Stimulated activated CD4-positive, alpha-beta T cell treated with anti-CD3 and anti-CD28 coated beads, Interleukin-12 subunit alpha, Interleukin-12 subunit beta, amount 100 ng/mL, for 4 hours (primary cell): ENCODE results near the gene MORF4L1.
"Not testable (repeated sequence)": the region's sequence is repeated elsewhere in the genome, so short reads cannot be mapped to it uniquely, and the experiment has no call there.

Source experiments
- DNase-seq: peaks from one replicate; pipeline ENCODE4 v3.0.0-alpha.2; 2020

The MORF4L1 gene

DNA sequence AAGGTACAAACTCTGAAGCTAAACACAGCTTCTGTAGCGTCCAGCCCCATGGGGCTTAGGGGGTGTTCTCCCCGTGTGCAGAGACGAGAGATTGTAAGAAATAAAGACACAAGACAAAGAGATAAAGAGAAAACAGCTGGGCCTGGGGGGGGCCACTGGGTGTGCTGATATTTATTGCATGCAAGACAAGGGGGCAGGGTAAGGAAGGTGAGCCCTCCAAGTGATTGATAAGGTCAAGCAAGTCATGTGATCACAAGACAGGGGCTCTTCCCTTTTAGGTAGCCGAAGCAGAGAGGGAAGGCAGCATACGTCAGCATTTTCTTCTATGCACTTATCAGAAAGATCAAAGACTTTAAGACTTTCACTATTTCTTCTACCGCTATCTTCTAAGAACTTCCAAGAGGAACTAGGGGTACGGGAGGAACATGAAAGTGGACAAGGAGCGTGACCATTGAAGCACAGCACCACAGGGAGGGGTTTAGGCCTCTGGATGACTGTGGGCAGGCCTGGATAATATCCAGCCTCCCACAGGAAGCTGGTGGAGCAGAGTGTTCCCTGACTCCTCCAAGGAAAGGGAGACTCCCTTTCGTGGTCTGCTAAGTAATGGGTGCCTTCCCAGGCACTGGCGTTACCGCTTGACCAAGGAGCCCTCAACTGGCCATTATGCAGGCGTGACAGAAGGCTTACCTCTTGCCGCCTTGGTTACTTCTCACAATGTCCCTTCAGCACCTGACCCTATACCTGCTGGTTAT is 29.8 kb downstream of the MORF4L1 start:
- not testable (repeated sequence) for DNase-seq

DNA sequence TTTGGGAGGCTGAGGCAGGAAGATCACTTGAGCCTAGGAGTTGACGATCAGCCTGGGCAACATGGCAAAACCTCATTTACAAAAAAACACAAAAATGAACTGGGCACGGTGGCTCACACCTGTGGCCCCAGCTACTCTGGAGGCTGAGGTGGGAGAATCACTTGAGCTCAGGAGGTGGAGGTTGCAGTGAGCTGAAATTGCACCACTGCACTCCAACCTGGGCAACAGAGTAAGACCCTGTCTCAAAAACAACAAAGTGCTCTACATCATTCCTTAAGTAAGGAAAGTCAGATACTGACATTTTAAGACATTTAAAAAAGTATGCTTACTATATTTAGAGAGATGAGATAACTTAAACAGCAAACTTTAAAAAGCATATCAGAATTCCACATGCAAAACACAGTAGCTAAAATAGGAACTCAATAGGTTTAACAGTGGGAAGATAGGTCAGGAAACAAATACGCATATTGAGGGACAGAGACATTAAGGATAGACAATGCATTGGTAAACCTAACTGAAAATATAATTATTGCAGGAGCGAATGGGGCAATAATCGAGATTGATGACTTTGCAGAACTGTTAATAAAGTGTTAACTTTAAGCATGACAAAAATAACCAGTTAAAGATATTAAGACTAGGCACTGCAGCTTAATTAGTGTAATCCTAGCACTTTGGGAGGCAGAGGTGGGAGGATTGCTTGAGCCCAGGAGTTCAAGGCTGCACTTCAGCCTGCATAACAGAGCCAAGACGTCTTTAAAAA is 32.1 kb downstream of the MORF4L1 start:
- DNase-seq: no peak

DNA sequence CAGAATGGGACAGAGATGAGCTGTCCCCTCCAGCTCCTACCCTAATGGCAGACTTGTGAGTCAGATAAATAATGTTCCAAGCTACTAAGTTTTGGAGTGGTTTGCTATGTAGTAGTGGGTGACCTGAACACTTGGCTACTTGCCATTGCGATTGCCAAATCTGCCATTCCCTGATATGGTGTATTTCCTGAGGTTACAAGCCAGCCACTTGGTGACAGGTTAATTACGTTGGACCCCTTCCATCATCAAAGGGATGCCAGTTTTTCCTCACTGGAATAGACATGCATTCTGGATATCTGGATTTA is 33.6 kb downstream of the MORF4L1 start:
- DNase-seq: no peak

DNA sequence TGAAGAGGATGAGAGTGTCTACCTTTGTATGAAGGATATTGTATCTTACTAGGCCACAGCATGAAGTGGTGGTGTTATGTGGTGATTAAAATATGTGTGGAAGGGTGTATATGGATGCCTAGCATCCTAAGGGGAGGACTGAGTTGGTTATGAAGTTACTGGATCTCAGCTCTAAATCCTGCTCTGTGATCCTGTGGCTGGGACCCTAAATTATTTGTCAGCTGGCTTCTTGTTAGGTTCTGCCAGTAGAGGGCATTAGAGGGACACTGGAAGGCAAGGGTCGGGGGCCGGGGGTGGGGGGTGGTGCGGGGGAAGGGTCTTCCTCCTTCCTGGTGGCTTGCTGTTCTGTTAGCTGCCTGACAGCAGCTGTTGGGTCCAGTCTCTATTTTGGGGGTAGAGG is 34.9 kb downstream of the MORF4L1 start:
- DNase-seq: no peak

DNA sequence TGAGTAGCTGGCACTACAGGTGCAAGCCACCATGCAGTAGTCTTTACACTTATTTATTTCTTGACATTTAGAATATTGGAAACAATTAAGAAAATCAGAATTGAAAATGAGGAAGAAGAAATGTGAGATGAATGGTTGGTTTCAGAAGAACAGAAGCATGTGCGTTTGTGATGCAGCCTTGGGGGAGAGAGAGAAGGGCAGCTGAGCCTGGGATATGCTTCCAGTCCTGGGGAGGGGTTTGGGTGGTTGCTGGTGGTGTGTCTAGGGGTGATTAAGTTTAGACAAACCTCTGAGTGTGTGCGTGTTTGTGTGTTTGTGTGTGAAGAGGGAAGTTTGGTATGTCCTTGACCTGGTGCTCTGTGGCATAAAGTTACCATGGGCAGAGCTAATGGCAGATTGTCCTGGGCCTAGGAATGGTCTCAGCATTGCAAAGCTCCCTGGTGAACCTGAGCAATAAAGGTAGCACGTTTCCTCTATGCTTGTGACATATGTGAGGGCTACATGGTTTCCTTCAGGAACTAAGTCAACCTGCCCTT is 36.5 kb downstream of the MORF4L1 start:
- DNase-seq: no peak

DNA sequence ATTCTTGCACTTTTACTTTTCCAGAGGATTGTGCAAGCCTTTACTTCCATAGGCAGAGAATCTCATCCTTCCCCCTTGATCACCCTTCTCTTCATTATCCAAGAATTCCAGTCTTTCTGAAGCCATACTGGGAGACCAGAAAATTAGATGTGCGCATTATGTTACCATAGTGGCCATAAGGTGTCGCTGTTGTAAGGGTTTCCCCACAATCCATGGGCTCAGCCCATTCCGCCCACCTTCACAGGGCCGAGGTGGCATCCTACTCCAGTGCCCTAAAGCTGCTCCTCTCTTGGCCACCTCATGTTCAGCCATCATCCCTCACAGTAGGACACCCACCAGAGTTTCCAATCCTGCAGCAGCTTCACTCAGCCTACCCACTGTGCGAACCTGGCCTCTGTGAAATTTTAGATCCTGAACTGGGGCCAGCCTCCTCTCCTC is 37.1 kb downstream of the MORF4L1 start:
- DNase-seq: no peak

DNA sequence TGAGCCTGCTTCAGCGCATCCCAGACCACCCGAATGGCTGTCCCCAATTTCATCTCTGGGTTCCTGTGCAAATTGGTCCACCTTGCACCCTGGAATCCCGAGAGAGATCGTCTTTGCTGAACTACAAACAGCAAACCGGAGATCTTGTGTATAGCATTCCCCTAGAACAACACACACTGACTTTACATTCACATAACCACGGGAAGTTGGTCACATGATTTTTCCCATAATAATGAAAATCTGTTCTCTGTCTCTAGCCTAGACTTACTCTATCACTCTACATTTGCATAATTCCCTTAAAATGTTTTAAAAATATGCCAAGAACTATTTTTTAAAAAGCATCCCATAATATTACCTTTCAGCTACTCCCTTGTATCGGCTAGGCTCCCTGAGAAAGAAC is 37.6 kb downstream of the MORF4L1 start:
- DNase-seq: no peak

DNA sequence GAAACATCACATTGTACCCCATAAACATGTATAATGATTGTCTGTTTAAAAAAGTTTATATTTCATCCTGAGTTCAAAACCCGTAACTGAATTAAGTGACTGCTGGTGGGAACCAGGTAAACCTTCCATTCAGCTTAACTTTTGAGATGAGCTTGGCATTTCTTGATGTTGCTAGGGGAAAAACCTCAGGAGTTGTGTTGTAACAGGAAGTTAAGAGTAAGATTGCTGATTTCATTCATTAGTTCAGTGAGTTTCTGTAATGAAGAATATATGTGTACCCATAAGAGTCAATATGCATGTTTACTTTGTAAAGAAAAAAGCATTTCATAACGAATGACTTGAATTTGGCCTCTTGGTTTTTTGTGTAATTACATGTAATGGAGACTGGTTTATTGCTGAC is 39.6 kb downstream of the MORF4L1 start:
- DNase-seq: no peak

DNA sequence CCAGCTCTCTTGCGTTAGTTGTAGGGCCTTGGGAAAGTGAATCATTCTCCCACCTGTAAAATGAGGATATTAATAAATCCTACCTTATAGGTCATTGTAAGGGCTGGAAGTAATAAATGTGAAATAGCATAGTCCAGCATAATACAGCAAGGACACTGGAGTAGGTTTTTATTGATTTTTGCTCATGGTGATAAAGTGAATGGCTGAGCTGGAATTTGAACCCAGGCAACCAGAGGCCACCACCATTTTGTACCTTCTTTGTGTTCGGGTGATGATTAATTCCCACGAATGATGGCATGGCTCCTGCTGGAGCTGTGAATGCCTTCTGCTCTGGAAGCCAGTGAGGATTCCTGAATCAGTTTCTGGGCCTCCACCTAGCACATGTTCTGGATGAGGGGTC is 40.3 kb downstream of the MORF4L1 start:
- DNase-seq: no peak

DNA sequence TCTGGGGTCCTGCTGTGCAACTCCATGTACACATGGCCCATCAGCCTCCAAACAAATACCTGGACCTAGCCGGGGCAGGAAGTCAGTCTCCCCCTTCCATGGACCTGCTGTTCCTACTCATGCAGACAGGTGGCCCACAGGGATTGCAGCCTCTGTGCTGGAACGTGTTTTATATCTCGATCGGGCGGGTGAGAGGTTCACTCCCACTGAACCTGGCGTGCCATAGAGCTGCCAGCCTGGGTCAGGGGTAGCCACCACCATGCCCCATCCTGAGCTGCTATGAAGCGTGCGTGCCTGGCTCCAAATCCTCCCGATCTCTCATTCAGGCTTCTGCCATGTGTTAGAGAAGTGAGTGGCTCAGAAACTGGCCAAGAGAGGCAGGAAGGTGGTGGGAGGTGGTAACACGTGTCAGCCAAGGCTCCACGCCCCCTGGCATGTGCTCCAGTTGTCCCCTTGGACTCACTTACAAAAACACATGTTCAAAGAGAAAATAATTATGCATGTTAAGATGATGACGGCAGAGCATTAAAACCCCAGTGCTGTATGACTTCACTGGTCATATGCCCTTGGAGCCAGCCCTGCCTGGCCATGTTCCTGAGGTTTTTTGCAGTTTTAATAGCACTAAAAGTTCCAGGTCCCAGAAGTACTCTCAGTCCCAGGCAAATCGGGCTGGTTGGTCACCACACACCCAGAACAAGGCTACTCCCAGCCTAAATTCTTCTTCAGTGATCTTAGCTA is 41.5 kb downstream of the MORF4L1 start:
- DNase-seq: no peak

DNA sequence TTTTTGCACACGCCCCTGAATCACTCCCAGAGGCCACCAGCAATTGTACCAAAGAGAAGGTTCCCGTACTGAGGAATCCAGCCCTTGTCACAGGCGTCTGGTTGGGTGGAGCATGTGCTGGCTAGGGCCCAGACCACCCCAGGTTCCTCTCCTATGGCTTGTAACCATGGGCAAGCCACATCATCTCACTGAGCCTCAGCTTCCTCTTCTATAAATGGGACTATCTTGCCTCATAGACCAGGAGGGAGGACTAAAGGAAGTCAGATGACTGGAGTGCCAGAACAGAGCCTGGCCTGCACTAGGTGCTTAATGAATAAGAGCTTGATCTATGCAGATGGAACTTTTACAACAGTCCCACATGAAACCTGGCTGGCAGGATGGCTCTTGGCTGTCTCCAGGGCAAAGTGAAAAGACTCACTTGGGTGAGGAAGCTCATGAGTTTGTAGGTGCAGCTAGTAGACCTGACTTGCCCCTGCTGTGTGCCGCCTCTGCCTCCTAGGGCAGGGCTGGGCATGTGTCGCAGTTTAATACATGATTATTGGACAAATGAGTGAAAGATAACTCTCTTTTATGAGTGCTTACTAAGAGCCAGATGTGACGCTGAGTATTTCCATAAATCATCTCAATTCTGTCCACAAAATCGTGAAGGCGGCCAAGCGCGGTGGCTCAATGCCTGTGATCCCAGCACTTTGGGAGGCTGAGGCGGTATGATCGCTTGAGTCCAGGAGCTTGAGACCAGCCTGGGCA is 42.8 kb downstream of the MORF4L1 start:
- no peak for DNase-seq

DNA sequence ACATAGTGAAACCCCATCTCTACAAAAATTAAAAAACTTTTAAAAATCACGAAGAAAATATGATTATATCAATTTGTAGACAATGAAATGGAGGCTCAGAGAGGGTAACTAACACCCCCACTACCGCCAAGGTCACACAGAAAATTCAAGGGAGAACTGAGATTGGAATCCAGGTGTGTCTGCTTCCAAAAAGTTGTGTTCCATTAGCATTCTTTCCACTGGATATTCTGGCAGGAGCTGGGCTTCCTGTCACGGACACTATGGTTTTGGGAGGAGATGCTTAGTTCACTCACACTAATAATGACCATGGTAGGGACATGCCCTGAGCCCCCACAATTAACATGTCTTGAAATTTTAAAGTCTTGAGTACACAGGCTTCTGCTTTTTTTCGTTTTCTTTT is 43.4 kb downstream of the MORF4L1 start:
- no peak for DNase-seq

DNA sequence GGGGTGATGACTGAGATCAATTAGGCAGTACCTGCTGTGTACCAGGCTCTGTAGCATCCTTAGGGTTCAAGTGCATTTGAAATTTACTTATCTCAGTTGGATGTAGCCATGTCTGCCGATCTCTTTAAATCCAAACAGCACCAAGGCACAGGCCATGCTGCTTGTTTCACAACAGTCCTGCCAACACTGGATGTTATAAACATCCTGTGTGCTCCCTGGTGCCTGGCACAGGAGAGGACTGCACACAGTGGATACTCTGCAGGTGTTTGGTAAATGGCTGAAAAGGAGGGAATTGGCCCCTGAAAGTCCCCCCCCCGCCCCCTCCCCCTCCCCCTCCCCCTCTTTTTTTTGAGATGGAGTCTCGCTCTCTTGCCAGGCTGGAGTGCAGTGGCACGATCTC is 45.2 kb downstream of the MORF4L1 start:
- DNase-seq: no peak

DNA sequence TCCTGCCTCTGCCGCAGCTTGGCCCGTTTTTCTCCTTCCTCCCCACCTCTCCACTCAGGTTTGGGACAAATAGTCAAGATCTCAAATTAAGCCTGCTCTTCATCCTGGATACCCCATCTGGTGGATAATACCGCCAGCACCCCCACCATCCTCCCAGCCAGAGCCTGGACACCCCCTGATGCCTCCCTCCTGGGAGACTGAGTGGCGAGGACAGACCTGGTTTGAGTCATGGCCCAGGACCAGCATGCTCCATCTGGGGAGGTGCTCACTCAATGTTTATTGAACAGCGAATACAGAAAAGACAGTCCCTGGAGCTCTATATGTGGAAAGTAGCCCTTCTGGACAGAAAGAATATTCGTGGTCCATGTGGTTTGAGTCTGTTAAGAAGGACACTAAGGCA is 48.8 kb downstream of the MORF4L1 start:
- no peak for DNase-seq

DNA sequence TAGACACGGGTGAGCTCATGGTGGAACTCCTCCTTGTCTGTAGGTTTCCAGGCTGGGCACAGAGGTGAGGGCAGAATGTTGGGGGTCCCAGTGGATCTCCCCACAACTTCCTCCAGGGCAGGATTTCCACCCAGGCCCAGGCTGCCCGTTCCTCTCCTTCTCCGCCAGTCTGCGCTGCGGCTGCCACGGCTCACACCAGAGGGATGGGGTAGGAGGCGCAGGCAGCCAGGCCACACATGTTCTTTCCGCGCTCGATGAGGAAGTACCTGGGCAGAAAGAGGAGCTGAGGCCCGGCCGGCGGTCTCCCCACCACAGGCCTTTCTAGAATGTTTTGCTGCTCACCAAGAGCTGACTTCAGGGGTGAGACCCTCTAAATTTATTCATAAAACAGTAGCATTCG is 49.2 kb downstream of the MORF4L1 start:
- DNase-seq: no peak

DNA sequence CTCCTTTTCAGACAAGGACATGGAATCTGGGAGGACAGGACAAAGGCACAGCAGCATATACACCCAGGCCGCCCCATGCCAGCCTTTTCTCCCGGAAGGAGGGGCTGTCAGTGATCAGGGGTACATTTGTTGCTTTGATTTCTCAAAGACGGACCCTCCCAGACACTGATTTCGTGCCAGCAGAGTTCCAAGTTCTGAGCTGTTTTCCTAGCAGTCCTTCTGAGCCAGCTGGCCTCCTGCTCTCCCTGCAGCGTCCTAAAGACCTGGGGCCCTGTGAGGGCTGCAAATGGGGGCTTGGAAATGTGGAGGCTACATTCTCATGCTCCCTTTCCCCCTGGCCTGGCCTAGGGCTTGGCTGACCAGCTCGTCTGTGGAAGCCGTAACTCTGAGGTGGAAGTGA is 49.8 kb downstream of the MORF4L1 start:
- DNase-seq: no peak

DNA sequence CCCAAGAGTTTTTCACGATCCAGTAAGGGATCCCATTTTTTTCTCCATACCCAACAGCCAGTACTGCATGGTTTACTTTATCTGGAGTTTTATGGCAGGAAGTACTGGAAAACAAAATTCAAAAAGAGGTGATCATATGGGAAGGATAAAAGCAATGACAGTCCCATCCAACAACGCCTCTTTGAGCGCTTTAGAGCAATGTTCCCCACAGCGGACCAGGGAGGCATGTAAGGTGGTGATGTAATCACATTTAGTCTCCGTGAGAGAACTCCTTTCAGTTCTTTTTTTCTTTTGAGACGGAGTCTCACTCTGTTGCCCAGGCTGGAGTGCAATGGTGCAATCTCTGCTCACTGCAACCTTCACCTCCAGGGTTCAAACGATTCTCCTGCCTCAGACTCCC is 50.3 kb downstream of the MORF4L1 start:
- no peak for DNase-seq

DNA sequence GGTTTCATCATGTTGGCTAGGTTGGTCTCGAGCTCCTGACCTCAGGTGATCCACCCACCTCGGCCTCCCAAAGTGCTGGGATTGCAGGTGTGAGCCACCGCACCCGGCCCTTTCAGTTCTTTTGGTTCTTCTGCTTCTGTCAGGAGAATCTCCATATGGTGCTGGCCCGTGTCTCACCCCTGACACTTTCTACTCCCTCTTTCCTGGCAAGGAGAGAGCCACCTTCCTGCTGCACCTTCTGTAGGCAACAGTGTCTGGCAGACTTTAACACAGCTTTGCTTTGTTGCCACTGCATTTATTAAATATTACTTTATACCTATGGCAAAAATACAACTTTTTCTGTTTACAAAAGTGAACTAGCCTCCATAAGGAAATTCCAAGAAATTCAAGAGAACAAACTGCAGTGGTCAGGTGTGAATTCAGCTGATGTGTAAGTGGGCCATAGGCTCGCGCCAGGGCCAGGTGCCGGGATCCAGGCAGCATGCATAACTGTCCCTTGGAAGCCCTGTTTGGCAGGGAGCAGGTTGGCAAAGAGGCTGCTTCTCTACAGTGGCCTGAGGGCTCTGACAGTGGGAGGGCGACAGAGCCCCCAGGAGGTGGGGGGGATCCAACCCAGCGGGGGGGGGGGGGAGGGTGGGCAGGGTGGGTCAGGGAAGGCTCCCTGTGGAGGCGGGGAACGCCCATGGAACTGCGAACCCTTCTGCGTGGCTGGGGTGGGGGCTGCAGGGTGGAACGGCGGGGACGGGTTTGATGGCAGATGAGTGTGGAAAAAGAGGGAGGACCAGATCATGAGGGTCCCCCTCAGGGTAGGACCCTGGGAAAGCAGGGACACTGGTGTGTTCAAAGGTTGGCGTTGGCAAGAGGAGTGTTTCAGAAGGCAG is 51.0 kb downstream of the MORF4L1 start:
- DNase-seq: no peak

DNA sequence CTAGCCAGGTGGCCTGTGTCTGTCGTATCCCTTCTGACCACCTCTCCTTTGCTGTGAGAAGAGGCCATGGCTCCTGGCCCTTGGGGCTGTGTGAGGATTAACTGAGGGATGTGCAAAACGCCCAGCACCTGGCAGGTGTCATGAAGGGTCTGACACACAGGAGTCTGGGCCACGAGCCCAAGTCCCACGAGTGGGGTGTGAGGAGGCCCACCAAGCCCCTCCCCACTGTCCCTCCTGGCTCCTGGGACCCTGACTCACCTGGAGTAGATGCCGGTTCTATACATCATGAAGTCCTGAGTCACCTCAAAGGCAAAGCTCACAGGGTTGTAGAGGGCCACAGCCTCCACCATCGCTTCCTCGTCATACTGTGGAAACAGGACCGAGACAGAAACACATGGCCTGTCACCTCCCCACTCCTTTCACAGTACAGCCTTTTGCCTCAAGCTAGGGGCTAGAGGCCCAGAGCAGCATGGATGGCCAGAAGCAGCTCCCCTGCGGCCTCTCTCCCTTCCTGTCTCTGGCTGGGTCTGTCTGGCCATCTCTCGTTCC is 52.5 kb downstream of the MORF4L1 start:
- DNase-seq: no peak

DNA sequence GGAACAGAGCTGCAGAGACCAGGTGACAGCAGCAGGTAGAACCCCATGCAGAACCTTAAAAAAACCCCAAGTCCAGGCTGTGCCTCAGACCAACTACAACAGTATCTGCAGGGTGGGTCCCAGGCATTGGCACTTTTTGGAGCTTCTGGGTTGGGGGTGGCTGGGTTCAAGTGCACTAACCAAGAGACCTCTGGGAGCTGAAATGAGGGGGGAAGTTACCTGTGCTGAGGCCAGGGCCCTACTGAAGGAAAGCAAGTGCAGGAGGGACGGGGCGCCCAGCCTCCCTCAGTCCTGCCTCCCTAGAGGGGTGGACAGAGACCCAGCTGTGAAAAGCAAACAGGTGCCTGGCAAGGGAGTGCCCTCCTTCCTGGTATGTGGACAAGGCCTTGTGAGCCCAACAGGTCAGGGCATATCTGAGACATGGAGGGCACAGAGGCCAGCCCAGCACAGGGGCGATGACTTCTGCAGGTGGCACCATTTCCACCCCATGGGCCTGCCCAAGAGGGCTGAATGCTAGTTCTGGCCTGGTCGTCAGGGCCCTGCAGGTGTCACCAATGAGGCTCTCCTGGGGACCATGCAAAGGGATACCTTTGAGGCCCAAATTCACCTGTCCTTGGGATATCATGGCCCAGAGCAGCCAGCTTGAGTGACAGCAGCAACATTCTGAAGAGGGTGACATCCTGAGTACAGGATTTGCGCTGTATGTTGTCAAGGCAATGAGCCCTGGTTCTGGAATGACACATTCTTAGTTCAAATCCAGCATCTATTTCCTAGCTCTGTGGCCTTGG is 53.5 kb downstream of the MORF4L1 start:
- DNase-seq: no peak
